ENCODE results near the gene CD9. TPM values are rescaled to one million over a fixed set of nuclear protein-coding genes. Genes with fewer than 3 reads are reported as not detected.

CD9 gene
- polyA plus RNA-seq, 1 donor from 2014 or later, result not detected

- TF ChIP-seq CTCF (IDR thresholded peaks at IDR 0.05; ENCODE audit: poor library complexity, severe bottlenecking) (no peak), TAF1 (IDR thresholded peaks at IDR 0.05; ENCODE audit: low read depth) (no peak), MXI1 (conservative IDR thresholded peaks at IDR 0.05; ENCODE audit: poor library complexity, severe bottlenecking) (no peak), POLR2AphosphoS5 (IDR thresholded peaks at IDR 0.05) (no peak), EP300 (conservative IDR thresholded peaks at IDR 0.05; ENCODE audit: poor library complexity, severe bottlenecking) (no peak), RAD21 (conservative IDR thresholded peaks at IDR 0.05) (no peak), REST (IDR thresholded peaks at IDR 0.05; ENCODE audit: borderline replicate concordance) (no peak), EZH2 (IDR thresholded peaks at IDR 0.05; ENCODE audit: borderline replicate concordance, insufficient read depth, low read length, poor library complexity, severe bottlenecking) (no peak), SMC3 (conservative IDR thresholded peaks at IDR 0.05; ENCODE audit: poor library complexity) (no peak)
- H3K27me3 ChIP-seq (ENCODE audit: insufficient read depth, low read depth, low read length), result no peaks in the 10 kb centered on the region
- no peak overlapping the region for H3K27ac ChIP-seq (ENCODE audit: low read length)
Measured at GRCh38 chr12:6211421-6211869, 11.2 kb downstream of the CD9 start.

GRCh38 chr12:6212086-6212485 lies 11.9 kb downstream of the CD9 start:
- Histone ChIP-seq H3K9me3 (ENCODE audit: low read length) (no peaks in the 10 kb centered on the region), H3K27me3 (ENCODE audit: insufficient read depth, low read depth, low read length) (no peaks in the 10 kb centered on the region), H4K20me1 (ENCODE audit: insufficient read depth) (no peaks in the 10 kb centered on the region), H3F3A (ENCODE audit: insufficient read depth, low read length, poor library complexity, severe bottlenecking) (no peaks in the 10 kb centered on the region), H3K9me2 (ENCODE audit: insufficient read depth, low read length) (no peaks in the 10 kb centered on the region), H3K4me3 (ENCODE audit: low read length) (no peak overlapping the region), H3K27ac (ENCODE audit: low read length) (no peak overlapping the region), H3K36me3 (ENCODE audit: insufficient read depth, low read length) (no peaks in the 10 kb centered on the region), H3K79me2 (replicated peaks; ENCODE audit: insufficient read depth, low read length) (no peaks in the 10 kb centered on the region), H3K9ac (ENCODE audit: low read length) (no peak overlapping the region), H3K4me2 (ENCODE audit: low read length) (no peak overlapping the region), H2AFZ (ENCODE audit: low read depth, low read length) (no peak overlapping the region)
- TF ChIP-seq MXI1 (conservative IDR thresholded peaks at IDR 0.05; ENCODE audit: poor library complexity, severe bottlenecking) (no peak), POLR2AphosphoS5 (IDR thresholded peaks at IDR 0.05) (no peak), RAD21 (conservative IDR thresholded peaks at IDR 0.05) (no peak), CTCF (IDR thresholded peaks at IDR 0.05; ENCODE audit: poor library complexity, severe bottlenecking) (no peak), EP300 (conservative IDR thresholded peaks at IDR 0.05; ENCODE audit: poor library complexity, severe bottlenecking) (no peak), SMC3 (conservative IDR thresholded peaks at IDR 0.05; ENCODE audit: poor library complexity) (no peak), REST (IDR thresholded peaks at IDR 0.05; ENCODE audit: borderline replicate concordance) (no peak), EZH2 (IDR thresholded peaks at IDR 0.05; ENCODE audit: borderline replicate concordance, insufficient read depth, low read length, poor library complexity, severe bottlenecking) (no peak), TAF1 (IDR thresholded peaks at IDR 0.05; ENCODE audit: low read depth) (no peak)

More at GRCh38 chr12:6211421-6211869, 11.2 kb downstream of the CD9 start:
- H3F3A ChIP-seq (ENCODE audit: insufficient read depth, low read length, poor library complexity, severe bottlenecking), result no peaks in the 10 kb centered on the region
- no peaks in the 10 kb centered on the region for H3K36me3 ChIP-seq (ENCODE audit: insufficient read depth, low read length)
- H2AFZ ChIP-seq (ENCODE audit: low read depth, low read length), result no peak overlapping the region
- no peaks in the 10 kb centered on the region for H3K9me2 ChIP-seq (ENCODE audit: insufficient read depth, low read length)
- H3K9ac ChIP-seq (ENCODE audit: low read length), result no peak overlapping the region
- no peaks in the 10 kb centered on the region for H3K79me2 ChIP-seq (replicated peaks; ENCODE audit: insufficient read depth, low read length)
- no peaks in the 10 kb centered on the region for H3K9me3 ChIP-seq (ENCODE audit: low read length)
- H4K20me1 ChIP-seq (ENCODE audit: insufficient read depth), result no peaks in the 10 kb centered on the region
- no peak overlapping the region for H3K4me2 ChIP-seq (ENCODE audit: low read length)
- H3K4me3 ChIP-seq (ENCODE audit: low read length), result no peak overlapping the region
